ENCODE data around the gene SLIT3.

Gene SLIT3

GRCh38 chr5:169263591-169263990 lies 37.3 kb downstream of the SLIT3 start:
- H3K4me3 ChIP-seq (ENCODE audit: control insufficient read depth, low read depth, low read length): no peak overlapping the region
- DNase-seq (ENCODE audit: low read depth): no peak
- no peak for TF ChIP-seq CTCF (conservative IDR thresholded peaks at IDR 0.05; ENCODE audit: control insufficient read depth, insufficient read depth, low read depth, low read length)

GRCh38 chr5:169260896-169261569 lies 39.9 kb downstream of the SLIT3 start:
- TF ChIP-seq CTCF (conservative IDR thresholded peaks at IDR 0.05; ENCODE audit: control insufficient read depth, insufficient read depth, low read depth, low read length): no peak
- H3K4me3 ChIP-seq (ENCODE audit: control insufficient read depth, low read depth, low read length): no peak overlapping the region
- no peak for DNase-seq (ENCODE audit: low read depth)

GRCh38 chr5:169258372-169259000 lies 42.5 kb downstream of the SLIT3 start:
- DNase-seq (ENCODE audit: low read depth): peak; percentile 69
- TF ChIP-seq CTCF (conservative IDR thresholded peaks at IDR 0.05; ENCODE audit: control insufficient read depth, insufficient read depth, low read depth, low read length): no peak
- no peak overlapping the region for H3K4me3 ChIP-seq (ENCODE audit: control insufficient read depth, low read depth, low read length)

- no peak for DNase-seq (ENCODE audit: low read depth)
- TF ChIP-seq CTCF (conservative IDR thresholded peaks at IDR 0.05; ENCODE audit: control insufficient read depth, insufficient read depth, low read depth, low read length): no peak
- H3K4me3 ChIP-seq (ENCODE audit: control insufficient read depth, low read depth, low read length): no peak overlapping the region
Observed at GRCh38 chr5:169256191-169256590, 44.7 kb downstream of the SLIT3 start.

- DNase-seq (ENCODE audit: low read depth): no peak
- no peak for TF ChIP-seq CTCF (conservative IDR thresholded peaks at IDR 0.05; ENCODE audit: control insufficient read depth, insufficient read depth, low read depth, low read length)
- no peak overlapping the region for H3K4me3 ChIP-seq (ENCODE audit: control insufficient read depth, low read depth, low read length)
Observed at GRCh38 chr5:169253071-169253470, 47.9 kb downstream of the SLIT3 start.

GRCh38 chr5:169251333-169252084 lies 49.4 kb downstream of the SLIT3 start:
- TF ChIP-seq CTCF (conservative IDR thresholded peaks at IDR 0.05; ENCODE audit: control insufficient read depth, insufficient read depth, low read depth, low read length): no peak
- DNase-seq (ENCODE audit: low read depth): no peak
- no peak overlapping the region for H3K4me3 ChIP-seq (ENCODE audit: control insufficient read depth, low read depth, low read length)
